T-helper 22 cell (primary cell): Measurements from ENCODE around the gene LRRN2.

ENCODE experiments used
- DNase-seq: peaks from one replicate; pipeline ENCODE4 v3.0.0-alpha.2; 2020; ENCODE audit warnings: low read depth

LRRN2 gene

DNA sequence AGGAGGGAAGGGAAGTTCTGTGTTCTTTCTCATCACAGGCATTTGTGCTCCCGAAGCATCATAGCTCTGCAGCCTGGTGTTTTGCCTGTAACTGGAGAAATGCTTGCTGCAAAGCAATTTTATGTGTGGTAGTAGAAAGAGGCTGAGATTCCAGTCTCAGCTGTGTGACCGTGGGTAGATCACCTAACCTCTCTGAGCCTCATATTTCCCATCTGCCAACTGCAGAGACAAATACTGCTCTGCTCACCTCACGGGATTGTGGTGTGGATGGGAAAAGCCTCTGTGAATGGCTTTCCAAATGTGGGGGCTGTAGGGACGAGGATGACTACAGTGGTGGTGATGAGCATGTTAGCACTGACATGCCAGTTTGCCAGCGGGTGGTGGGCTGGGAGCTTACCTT lies 85.3 kb downstream of the LRRN2 start:
- DNase-seq, result no peak

DNA sequence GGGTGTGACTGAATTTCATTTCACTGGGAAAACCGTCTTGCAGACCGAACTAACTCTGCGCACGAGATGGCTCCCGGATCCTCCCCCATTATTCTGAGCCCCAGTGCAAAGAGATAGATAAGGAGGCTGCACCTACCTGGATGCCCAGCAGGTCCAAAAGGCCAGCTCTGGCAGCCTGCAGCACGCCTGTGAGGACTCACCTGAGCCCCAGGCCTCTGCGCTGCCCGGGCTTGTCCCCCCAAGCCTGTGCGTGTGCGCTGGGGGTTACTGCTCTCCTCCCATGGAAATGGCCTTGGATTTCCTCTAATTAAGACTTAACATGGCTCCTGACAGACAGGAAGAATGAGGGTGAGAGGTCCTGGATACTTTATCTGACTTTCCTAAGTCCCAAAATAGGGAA lies 85.9 kb downstream of the LRRN2 start:
- no peak for DNase-seq

DNA sequence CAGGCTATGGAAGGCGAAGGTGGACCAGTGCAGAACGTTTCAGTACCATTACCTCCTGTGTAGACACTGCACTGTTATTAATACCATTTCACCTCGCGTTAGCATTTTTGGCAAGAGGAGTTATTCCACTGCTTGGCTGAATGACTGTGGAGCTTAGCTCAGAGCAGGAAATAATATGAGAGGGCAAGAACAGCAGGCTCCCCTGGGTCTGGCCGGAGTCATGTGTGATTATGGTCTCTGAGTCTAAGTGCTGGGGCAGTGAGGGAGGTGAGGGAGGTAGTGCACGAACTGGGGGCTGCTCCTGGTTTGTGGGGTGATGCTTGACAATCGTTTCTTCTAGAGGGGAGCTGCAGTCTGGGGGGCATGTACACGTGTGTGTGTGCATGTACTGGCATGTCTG lies 86.4 kb downstream of the LRRN2 start:
- no peak for DNase-seq

DNA sequence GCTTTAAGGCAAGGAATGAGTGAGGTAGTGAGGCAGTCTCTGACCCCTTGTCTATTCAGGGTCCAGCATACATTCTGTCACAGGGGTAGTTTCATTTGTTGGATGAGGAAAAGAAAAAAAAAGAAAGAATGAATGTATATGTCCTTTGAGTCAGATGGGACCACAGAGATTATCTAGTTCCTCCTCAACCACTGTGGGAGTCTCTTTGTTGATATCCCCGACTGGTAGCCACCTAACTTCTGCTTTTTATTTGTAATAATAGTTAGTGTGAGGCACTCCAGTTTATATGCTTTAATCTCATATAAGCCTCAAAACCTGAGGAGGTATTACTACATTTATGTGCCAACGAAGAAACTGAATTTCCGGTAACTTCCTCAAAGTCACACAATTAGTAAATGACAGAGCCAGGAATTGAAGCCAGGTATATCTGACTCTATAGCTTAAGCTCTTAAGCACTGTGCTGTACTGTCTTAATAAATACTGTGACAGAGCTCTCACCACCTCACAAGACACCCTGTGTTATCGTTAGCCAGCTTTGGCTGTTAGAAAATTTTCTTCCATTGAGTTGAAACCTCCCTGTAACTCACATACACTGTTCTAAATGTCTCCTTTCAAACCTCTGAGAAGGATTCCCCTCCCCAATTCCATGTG lies 87.1 kb downstream of the LRRN2 start:
- DNase-seq, result no peak

DNA sequence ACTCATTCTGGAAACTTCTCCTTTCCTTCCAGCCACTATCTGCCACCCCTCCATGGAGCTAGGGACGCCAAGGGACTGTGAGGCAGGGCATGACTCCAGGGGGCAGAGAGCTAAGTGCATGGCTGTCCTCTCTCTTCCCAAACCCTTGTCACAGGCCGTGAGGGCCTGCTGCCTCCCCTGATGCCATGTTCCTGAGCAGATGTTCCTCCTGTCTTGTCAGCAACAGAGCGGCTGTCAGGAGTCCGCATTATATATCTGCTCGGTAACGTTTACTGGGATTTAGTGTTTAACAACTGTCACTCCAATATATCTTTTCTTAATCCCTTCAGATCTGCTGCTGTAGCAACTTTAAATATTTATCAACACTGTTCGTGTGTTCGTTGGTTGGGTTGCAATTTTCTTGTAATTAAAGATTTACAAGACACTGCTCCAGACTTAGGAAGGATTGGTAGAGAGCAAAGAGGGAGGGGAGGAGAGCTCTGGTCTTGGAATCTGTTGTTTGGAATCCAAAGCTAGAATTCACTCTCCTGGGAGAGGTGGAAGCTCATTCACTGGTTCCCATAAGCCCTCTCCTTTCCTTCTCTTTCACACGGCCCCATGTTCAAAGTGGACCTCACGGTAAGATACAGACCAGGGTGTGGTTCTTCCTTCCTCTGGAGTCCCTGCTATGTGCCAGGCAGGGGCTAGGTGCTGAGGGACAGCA lies 93.1 kb downstream of the LRRN2 start:
- no peak for DNase-seq

DNA sequence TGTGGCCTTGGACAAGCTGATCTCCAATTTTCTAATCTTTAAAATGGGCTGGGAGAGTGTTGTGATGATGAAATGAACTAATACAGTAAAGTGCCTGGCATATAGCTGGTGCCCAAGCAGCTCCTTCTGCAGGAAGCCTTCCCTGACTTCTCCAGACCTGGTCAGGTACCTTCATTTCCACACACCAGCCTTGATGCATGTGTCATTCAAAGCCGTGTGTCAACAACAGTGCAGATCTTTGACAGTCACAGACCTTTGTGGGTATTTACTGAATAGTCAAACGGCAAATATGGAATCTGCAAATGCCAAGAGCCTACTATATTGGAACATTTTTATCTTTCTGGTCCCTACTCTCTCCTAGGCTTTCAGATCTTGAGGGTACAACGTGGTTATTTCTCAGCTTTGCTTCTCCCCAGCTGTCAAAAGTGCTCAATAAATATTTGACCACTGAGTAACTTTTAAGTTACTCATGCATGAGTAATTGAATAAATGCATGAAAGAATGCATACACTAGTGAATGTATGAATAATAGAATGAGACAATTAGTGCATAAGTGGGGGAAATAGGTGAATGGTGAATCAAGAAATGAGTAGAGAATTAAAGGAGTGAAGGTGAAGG lies 94.0 kb downstream of the LRRN2 start:
- DNase-seq, result no peak

DNA sequence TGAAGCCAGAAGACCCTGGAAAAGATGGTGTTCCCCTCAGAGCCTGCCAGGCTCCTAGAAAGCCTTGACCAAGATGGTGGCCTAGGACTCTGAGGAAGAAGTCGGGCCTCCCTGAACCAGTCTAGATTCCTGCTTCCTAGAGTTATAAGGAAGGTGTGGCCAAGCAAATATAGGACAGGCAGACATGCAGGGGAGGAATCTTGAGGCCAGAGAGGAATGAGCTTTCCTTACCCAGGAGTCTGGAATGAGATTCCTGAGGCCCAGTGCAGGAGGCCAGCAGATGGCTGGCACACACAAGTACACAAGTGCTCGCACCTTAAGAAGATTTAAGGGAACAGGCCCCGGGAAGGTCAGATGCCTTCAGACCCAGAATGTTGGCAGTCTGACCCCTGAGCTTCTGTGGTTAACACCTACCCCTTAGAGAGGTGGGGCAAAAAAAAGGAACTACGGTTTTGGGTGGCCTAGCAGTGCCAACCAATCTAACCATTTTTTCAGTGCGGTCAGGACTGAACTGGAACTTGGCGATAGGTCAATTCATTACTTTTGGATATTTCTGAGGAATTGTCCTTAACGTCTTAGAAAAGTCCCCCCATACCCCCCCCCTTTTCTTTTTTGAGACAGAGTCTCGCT lies 96.0 kb downstream of the LRRN2 start:
- DNase-seq, result no peak

DNA sequence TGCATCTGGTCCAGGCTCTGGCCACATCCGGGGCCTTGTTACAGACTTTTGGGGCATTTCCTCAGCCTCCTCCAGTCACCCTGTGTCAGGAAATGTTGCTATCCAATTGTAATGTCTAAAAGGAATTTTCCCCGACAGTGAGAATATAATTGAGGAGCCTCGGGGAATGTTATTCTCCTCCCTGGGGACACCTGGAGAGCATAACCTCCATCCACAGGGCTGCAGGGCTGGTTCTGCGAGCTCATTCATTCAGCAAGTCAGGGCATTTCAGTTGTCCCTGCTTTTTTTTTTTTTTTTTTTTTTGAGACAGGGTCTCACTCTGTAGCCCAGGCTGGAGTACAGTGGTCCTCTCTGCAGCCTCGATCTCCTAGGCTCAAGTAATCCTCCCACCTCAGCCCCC lies 96.7 kb downstream of the LRRN2 start:
- DNase-seq, result no peak

DNA sequence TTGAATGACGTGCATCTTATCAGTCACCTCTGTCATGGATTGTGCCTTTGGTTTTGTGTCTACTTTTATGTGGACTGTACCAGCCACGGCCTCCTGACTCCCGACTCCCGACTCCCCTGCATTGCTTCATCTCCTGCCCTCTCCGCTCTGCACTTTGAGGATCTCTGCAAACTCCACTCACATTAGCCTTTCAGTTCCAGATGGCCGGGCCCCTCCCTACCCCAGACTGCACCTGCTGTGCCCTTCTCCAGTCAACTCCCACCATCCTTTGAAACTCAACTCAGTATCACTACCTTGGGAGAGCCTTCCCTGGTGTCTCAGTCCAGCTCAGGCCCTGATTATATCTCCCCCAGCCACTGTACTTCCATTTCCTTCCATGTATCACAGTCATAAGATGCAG lies 97.9 kb downstream of the LRRN2 start:
- no peak for DNase-seq

DNA sequence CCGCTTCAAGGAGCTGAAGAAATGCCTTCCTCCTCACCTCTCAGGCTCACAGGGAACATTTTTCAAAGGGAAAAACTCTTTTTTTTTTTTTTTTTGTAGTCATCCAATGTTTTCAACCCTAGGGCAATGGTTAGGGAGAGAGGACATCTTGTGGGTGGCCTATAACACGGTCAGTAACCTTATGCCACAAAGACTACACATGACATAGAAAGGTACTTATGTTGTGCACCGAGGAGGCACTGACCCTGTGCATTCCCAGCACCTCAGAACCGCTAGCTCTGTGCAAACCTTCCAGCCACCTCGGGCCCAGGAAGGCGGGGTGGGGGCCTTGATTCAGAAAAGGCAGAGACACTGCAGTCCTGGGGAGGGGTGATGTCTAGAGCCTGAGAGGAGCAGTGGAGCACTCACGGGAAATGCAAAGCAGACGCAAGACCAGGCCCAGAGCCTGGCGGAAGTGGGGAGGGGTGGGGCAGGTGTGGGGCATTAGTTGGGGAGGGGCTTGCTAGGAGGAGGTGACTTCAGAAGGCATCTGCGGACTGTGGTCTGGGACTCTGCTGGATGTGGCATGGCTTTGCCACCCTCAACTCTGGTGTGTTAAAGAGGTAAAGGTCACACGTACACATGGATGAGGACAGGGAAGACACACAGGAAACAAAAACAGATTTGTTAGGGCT lies 100.7 kb downstream of the LRRN2 start:
- DNase-seq, result no peak

DNA sequence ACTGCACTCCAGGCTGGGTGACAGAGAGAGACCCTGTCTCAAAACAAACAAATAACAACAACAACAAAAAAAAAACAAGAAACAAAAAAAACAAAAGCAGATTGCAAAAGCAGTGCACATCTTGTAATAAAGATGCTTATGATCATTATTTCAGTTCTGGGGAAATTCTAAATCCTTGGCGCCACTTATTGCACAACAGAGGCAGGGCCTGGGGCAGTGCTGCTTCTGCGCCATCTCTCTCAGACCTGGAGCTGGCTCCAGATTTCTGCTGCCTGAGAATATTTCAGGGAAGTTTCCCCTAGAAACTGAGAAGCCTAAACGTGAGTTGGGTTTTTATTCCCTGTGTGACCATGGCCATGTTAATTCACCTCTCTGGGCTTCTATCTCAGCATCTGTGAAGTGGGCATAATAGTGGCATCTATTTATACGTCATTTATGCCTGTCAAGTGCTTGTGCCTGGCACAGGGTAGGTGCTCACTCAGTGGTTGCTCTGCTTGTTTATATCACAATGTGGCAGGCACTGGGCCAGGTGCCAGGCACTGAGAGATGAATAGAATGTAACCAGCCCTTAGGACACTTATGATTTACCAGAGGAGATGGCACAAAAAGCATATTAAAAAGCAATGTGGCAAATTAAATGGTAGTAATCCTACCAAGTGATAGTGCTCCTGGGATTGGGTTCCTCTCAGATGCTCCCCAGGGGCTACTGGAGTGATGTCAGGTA lies 101.5 kb downstream of the LRRN2 start:
- no peak for DNase-seq

DNA sequence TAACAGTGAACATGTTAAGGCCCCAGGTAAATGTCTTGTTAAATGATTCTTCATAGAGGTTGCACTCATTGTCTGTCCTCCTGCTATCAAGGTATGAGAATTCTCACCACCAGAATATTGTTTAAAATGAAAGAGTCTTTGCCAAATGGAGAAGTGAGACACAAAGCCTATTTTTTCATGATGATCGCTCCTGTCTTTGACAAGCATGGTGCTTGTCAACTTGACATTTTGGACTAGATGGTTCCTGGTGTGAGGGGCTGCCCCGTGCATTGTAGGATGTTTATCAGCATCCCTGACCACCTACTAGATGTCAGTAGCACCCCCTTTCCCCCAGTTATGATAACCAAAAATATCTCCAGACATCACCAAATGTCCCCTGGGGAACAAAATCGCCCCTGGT lies 103.8 kb downstream of the LRRN2 start:
- no peak for DNase-seq

DNA sequence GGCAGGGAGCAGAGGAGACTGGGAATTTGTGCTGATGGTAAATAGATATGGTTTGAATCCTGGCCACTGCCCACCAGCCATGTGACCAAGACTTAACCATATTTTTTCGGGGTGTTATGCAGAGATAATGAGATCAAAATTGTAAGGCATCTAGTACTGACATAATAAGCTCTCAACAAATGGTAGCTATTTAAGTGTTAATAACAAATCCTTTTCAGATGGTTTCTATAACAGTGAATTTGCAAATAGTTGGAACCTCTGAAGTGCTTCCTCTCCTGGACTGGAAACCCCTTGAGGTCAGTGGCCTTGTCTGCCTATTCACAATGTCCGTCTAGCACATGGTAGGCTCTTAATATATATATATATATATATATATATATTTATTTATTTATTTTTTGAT lies 104.7 kb downstream of the LRRN2 start:
- DNase-seq, result no peak

DNA sequence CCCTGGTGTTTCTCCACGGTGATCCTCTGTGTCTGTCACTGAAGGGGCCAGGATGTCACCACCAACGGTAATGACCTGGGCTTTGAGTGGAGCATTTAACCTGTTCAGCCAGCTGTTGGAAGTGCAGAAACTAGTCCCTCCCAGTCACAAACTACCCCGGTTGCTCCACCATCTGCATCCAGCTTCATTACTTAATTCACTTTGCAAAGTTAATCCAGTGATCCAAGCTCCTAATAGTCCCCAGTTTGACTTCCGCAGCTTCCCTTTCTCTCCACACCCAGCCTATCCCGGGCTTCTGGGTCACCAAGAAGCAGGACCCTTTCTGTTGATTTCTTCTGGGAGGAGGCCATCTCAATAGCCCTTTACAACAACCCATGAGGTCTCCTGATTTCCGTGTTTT lies 105.9 kb downstream of the LRRN2 start:
- no peak for DNase-seq

DNA sequence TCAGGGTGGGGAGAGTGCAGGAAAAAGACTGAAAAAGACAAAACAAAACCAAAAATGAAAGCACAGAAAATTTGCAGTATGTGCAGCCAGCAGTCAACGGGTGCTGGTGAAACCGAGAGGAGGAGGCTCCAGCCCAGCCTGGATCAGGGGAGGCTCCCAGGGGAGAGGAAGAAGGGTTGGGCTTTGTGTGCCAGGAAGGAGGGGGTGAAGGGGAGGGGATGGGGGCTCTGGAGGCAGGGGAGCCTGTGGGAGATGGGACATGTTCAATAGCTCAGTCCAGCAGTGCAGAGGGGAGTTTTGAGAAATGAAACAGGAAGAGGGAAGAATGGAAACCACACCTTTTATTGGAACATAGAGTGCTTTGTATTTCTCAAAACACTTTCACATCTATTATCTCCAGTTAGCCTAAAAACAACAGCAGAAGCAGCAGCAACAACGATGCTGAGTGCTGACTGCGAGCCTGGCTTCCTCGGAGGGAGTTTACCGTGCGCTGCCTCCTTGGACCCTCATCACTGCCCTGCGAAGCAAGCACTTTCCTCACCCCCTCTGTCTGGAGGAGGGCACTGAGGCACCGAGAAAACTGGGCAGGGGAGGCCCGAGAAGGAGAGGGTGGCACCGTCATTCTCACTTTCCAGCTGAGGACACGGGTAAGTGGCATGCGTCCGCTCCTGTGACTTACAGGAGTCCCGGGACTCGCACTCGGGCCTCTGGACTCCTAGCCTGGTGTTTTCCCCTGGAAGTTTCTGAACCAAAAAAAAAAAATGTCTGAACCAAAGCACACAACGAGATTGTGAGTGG lies 106.5 kb downstream of the LRRN2 start:
- no peak for DNase-seq

DNA sequence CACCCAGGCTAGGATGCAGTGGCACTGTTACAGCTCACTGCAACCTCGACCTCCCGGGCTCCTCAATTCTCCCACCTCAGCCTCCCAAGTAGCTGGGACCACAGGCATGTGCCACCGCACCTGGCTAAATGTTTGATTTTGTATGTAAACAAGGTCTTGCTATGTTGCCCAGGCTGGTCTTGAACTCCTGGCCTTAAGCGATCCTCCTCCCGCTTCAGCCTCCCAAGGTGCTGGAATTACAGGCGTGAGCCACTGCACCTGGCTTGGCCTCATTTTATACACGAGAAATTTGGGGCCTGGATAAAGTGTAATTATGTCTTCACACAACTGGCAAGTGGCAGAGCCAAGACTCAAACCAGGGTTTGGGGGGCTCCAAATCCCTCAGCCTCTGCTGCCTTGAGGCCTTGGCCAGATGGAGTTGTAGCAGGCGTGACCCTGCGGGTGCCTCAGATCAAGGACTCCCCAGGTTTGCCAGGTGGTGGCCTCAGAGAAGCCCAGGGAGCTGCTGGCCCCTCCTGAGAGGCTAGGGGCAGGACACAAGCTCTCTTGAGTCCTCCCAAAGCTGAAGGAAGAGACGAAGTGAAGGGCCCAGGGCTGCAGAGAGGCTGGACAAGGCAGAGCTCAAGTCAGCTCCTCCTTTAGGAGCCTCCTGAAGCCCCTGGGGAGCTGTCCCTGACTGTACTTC lies 107.6 kb downstream of the LRRN2 start:
- no peak for DNase-seq

DNA sequence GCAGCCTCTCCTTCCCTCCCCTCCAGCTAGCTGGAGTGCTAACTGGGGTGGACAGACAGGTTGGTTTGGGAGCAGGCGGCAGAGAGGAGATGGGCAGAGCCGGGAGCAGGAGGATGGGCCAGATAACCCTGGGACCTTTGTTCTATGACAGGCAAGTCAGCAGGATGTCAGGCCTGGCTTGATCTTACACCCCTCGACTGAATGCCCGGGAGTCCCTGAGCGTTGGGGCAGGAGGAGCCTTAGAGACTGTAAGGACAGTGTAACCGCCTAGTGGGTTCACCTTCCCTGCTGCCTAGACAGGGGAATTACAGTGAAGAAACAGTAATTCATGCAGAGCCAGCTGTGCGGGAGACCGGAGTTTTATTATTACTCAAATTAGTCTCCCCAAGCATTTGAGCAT lies 109.1 kb downstream of the LRRN2 start:
- no peak for DNase-seq

DNA sequence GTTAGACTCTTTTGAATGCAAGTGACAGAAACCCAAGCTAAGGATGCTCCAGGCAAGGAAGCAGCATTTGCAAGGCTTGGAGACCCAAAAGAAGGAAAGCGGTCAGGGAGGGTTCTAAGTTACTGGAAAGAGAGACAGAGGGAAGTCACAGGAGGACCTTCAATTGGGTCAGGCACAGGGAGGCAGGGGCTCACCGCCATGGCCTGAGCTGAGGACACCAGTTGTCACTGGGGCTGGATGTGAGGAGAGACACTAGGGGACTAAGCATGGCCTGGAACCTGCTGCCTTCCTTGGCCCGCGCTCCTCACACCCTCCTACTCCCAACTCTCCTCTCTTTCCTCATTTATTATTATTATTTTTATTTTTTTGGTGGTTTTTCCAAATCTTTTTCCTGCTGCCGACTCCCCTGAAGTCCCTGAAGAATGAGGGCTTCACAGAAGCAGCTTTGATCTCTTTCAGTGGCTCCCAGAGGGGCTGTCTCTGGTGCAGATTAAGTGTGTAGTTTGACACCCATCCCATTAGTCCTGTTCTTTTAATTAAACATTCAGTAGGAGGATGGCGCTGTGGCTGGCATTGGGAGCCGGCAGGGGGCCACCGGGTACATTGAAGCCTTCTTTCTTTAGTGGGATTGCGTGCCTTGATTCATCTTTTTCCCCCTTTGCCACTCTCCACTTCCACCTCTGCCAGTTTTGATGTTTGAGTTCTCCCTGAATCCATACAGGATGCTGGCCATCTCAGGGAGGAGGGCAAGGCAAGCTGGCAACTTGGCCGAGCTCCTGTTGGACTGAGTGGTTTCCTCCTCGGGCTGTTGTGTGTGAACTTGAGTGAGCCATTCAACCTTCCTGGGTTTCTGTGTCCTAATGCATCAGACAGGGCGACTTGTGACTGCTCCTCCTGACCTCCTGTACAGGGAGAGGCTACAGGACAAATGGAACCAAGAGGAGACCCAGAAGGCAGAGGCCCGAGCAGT lies 110.0 kb downstream of the LRRN2 start:
- no peak for DNase-seq

DNA sequence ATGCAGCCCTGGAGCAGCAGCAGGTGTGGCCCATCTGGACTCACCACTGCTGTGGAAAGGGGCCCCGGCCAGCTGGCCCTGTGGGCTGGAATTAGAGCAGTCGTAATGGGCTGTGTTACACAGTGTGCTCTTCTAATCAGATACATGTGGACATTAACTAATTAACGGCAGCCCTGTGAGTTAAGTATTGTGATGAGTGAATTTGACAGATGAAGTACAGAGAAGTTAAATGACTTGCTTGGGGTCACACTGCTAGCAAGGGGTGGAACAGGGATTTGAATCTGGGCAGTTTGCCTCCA lies 110.7 kb downstream of the LRRN2 start:
- no peak for DNase-seq
